ENCODE measurements around the gene TMEM150A. TPM values are rescaled to one million over a fixed set of nuclear protein-coding genes. Genes with fewer than 3 reads are reported as not detected.
A peak's percentile ranks its signal among the peaks of the same experiment; 100 is the strongest.
"Not testable (repeated sequence)": the region's sequence is repeated elsewhere in the genome, so short reads cannot be mapped to it uniquely, and the experiment has no call there.

TMEM150A gene, protein sequence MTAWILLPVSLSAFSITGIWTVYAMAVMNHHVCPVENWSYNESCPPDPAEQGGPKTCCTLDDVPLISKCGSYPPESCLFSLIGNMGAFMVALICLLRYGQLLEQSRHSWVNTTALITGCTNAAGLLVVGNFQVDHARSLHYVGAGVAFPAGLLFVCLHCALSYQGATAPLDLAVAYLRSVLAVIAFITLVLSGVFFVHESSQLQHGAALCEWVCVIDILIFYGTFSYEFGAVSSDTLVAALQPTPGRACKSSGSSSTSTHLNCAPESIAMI
- polyA plus RNA-seq (2013, experiment 1 of 2; ENCODE audit: insufficient read length) = 8.5 TPM
- 12.8 TPM for polyA plus RNA-seq (2013, experiment 2 of 2; ENCODE audit: insufficient read length)

- peak; percentile 92 for DNase-seq
Observed at GRCh38 chr2:85602476-85603234, at the start of gene TMEM150A. TMEM150A (minus strand) TSS chr2:85602698; CDS start chr2:85601948, 750 bp downstream.

GRCh38 chr2:85652056-85652455 is 49.6 kb upstream of the TMEM150A start:
- DNase-seq = no peak

DNA sequence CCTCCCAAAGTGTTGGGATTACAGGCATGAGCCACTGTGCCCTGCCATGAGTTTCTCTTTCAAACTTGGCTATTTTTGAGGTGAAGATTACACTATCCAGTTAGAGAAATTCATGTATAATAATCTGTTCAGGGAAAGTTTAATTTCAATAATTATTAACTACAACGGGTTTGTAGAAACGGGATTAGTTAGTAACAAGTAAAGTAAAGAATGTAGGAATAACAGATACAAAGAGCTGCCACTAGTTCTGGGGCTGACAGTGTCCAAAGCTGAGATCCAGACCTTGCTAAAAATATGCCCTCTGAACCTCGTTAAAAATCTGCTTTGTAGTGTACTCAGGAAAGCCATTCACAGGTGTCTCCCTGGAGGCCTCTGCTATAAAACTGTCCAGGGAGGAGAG is 48.6 kb upstream of the TMEM150A start:
- DNase-seq = no peak

DNA sequence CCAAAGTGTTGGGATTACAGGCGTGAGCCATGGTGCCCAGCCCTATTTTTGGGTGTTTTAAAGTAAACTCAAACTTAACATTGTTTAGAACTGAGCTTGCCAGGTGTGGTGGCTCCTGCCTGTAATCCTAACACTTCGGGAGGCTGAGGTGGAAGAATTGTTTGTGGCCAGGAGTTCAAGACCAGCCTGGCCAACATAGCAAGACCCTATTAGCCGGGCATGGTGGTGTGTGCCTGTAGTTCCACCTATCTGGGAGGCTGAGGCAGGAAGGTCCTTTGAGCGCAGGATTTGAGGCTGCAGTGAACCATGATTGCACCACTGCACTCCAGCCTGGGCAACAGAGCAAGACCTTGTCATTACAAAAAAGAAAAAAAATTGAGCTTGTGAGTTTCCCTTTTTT is 48.0 kb upstream of the TMEM150A start:
- DNase-seq = no peak

DNA sequence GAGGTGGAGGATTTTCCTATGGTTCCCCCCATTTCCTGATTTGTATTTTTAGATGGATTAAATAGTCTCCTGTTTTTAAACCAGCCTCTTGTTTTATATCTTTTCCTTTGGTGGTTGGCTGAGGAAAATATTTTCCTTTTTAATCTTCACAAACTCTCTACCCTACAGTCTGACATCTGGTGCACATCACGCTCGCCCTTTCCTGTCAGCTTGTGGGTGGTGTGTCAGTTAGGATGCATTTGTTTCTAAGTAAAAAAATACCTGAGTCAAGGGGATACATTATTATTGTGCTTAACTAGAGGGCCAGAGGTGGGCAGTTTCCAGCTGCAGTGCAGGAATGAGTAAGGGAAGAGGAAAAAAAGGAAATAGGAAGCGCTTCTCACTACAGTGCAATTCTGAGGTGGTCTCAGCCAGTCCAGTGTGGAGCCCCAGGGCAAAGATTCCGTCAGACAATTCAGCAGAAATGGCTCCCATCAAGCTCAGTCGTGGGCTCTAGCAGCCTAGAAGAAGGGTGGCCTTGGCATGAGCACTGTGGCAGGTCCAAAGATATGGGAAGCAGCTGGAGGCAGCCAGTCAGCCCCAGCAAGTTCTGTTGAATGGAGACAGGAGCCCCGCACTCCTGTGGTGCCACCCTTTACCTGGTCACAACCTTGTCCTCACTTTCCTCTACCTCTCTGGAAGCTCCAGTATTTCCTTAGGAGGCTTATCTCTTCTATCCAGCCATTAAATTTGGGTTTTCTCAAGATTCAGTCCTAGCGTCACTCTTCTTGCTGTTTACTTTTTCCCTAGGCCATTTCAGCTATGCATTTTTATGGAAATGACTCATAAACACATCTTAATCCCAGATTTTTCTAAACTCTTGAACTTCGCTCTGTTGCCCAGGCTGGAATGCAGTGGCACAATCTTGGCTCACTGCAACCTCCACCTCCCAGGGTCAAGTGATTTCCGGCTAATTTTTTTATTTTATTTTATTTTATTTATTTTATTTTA is 47.0 kb upstream of the TMEM150A start:
- peak; percentile 87 for DNase-seq

- DNase-seq = peak; percentile 63
Observed at GRCh38 chr2:85648619-85649018, 46.1 kb upstream of the TMEM150A start.

DNA sequence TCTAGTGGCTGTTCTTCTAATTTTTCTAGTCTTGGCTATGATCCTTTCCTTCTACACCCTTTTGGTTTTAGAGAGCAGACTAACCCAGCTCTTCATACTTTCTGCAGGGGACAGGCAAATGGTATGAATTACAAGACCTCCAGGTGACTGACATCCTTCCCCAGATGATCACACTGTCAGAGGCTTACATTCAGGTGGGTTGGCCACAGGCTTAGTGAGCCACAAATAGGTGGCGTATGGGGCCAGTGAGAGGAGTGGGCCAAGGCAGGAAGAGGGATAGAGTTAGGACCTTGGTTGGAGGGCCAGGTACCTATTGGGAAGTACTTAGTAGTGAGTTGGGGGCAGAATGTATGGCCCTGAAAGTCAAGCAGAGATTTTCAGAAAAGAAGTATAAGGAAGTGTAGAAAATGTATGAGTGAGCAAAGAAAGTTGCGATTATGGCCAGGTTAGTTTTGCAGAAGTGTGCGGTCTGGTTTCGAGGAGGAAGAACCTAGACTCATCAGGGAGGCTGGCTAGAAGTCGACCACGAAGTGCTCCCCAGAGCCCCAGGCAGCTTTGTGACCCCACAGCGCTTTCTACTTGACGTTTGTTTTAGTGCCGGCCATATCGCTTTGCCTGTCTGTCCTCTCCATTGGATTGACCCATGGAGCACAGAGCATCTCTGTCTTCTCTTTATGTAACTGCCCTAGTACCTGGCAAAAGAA is 45.5 kb upstream of the TMEM150A start:
- DNase-seq = no peak

DNA sequence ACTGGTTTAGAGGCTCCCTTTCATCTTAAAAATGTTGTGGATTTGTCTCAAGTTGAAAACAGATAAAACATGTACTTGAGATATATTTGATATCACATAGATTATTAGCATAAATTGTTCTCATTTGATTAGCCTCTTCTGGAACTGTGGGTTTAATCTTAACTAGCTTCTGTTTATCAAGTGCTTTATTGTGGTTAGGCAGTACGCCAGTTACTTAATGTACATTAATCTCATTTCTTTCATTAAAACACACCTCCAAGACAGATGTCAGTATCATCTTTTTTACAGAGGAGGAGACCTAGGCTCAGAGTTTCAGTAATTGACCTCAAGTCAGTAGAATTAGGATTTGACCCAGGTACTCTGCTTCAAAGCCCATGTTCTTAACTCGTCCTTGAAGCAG is 43.7 kb upstream of the TMEM150A start:
- DNase-seq = no peak

GRCh38 chr2:85644909-85645308 is 42.4 kb upstream of the TMEM150A start:
- no peak for DNase-seq

- DNase-seq = no peak
Observed at GRCh38 chr2:85642725-85643124, 40.2 kb upstream of the TMEM150A start.

DNA sequence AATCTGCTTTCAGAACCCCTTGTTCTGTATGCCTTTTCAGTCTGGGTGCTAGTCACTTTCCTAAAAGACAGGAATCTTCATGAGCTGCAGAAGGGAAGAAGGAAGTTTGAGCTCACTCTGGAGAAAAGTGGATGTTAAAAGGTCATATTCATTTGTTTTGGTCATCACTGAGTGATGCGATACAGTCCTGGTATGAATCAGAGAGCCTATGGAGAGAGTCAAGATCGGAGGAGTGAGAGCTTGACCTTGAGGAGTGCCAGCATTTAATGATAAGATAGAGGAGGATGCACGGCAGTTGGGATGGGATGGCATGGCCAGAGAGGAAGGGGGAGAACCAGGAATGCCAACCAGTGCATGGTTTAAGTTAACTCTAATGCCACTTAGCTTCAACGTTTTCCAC is 33.1 kb upstream of the TMEM150A start:
- DNase-seq = no peak

DNA sequence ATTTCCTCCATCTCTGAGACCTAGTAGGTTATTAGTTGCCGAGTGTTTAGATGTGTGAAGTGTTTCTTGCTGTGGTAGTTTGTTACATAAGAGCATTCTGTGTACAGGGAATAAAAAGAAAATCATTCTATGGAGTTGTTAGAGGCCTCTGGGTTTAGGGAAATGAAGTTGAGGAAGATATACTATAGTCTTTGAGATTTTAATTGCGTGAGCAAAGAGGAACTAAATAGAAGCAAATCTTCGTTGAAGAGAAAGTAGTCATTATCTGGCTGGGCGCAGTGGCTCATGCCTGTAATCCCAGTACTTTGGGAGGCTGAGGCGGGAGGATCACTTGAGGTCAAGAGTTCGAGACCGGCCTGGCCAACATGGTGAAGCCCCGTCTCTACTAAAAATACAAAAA is 32.5 kb upstream of the TMEM150A start:
- DNase-seq = no peak

DNA sequence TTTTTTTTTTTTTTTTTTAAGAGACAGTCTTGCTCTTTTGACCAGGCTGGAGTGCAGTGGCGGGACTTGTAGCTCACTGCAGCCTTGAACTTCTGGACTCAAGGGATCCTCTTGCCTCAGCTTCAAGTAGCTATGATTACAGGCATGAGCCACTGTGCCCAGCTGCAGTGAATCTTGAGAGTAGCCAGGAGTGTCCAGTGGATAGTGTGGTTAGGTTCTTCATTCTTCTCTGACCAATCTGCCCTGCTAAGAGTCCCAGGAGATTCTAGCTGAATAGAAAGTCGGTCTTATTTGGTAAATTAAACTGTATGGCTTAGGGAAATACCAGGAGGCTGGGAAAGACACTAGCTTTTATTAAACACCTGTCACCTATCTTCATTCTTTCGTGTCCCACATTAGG is 28.8 kb upstream of the TMEM150A start:
- no peak for DNase-seq

- DNase-seq = no peak
Observed at GRCh38 chr2:85628658-85629057, 26.2 kb upstream of the TMEM150A start.

- DNase-seq = no peak
Observed at GRCh38 chr2:85623991-85624390, 21.5 kb upstream of the TMEM150A start.

GRCh38 chr2:85621338-85621737 is 18.8 kb upstream of the TMEM150A start:
- DNase-seq = no peak

- DNase-seq = no peak
Observed at GRCh38 chr2:85619617-85620016, 17.1 kb upstream of the TMEM150A start.

- not testable (repeated sequence) for DNase-seq
Observed at GRCh38 chr2:85617723-85618122, 15.2 kb upstream of the TMEM150A start.

GRCh38 chr2:85615413-85615728 is 12.9 kb upstream of the TMEM150A start:
- no peak for DNase-seq

- DNase-seq = not testable (repeated sequence)
Observed at GRCh38 chr2:85614757-85615156, 12.3 kb upstream of the TMEM150A start.

GRCh38 chr2:85613717-85614515 is 11.4 kb upstream of the TMEM150A start:
- DNase-seq = no peak
